Activated T-cell treated with anti-CD3 and anti-CD28 coated beads, Interleukin-2, amount 50 U/mL, for 72 hours (primary cell): ENCODE results near the gene MS4A5. TPM values are rescaled to one million over a fixed set of nuclear protein-coding genes. Genes with fewer than 3 reads are reported as not detected.
A peak's percentile ranks its signal among the peaks of the same experiment; 100 is the strongest.

Experiments
- ATAC-seq, 2 donors: fragments of 150-1000 bp; cut with Tn5 transposase; replicated peaks in 1 of 2; 2 replicates each; pipeline ENCODE4 v1.10.0; 2021; ENCODE audit warnings: moderate library complexity in 2 of 2, mild to moderate bottlenecking in 1 of 2
- DNase-seq, 2 donors: peaks; one replicate each; pipeline ENCODE4 v3.0.0; 2021 to 2022; ENCODE audit warnings: mixed read lengths in 1 of 2
- H3K27ac Mint-ChIP-seq: one replicate; pipeline ENCODE4 v1.8.0; 2022; ENCODE audit warnings: mild to moderate bottlenecking, moderate library complexity, mixed read lengths
- H3K27me3 Mint-ChIP-seq: one replicate; pipeline ENCODE4 v1.8.0; 2022; ENCODE audit warnings: low read depth, mixed read lengths
- H3K36me3 Mint-ChIP-seq, 2 donors: one replicate each; pipeline ENCODE4 v1.8.0; 2022; ENCODE audit warnings: mixed read lengths in 2 of 2, mild to moderate bottlenecking in 1 of 2; ENCODE audit not compliant: insufficient read depth in 2 of 2
- H3K4me1 Mint-ChIP-seq: one replicate; pipeline ENCODE4 v1.8.0; 2022; ENCODE audit warnings: low read depth, mixed read lengths
- H3K4me3 Mint-ChIP-seq, 2 donors: one replicate each; pipeline ENCODE4 v1.8.0; 2022; ENCODE audit warnings: mild to moderate bottlenecking in 2 of 2, mixed read lengths in 2 of 2, moderate library complexity in 2 of 2
- H3K9me3 Mint-ChIP-seq, 2 donors: one replicate each; pipeline ENCODE4 v1.8.0; 2022; ENCODE audit warnings: mixed read lengths in 2 of 2
- total RNA-seq, 2 donors: library from RNA; stranded (reverse); gene quantifications; one replicate each; pipeline ENCODE4 v1.2.3, GENCODE V29; 2022

The MS4A5 gene, protein sequence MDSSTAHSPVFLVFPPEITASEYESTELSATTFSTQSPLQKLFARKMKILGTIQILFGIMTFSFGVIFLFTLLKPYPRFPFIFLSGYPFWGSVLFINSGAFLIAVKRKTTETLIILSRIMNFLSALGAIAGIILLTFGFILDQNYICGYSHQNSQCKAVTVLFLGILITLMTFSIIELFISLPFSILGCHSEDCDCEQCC
- not detected for total RNA-seq

GRCh38 chr11:60429272-60429671, at the start of gene MS4A5:
Gene MS4A5 (plus strand): TSS chr11:60429572. CDS start chr11:60429675, 103 bp downstream.
- peaks cover 6% of the 10 kb centered on the region for H3K27me3 Mint-ChIP-seq
- DNase-seq, result no peak

GRCh38 chr11:60389279-60389910, 40.0 kb upstream of the MS4A5 start:
- no peak for ATAC-seq
- H3K9me3 Mint-ChIP-seq, result no peaks in the 10 kb centered on the region
- no peaks in the 10 kb centered on the region for H3K27me3 Mint-ChIP-seq
- H3K27ac Mint-ChIP-seq, result no peak overlapping the region
- no peaks in the 10 kb centered on the region for H3K4me1 Mint-ChIP-seq
- no peak for DNase-seq
- H3K36me3 Mint-ChIP-seq, result no peaks in the 10 kb centered on the region
- H3K4me3 Mint-ChIP-seq, result no peak overlapping the region

More at GRCh38 chr11:60429272-60429671, at the start of gene MS4A5:
- Mint-ChIP-seq H3K36me3 (no peaks in the 10 kb centered on the region), H3K9me3 (no peaks in the 10 kb centered on the region), H3K4me3 (no peak within 1 kb of the TSS), H3K27ac (no peak within 1 kb of the TSS), H3K4me1 (no peaks in the 10 kb centered on the region)
- ATAC-seq, result no peak

- no peak for DNase-seq
- no peaks in the 10 kb centered on the region for H3K27me3 Mint-ChIP-seq
These were observed 39.0 kb upstream of the MS4A5 start for GRCh38 chr11:60390419-60390818.

DNA sequence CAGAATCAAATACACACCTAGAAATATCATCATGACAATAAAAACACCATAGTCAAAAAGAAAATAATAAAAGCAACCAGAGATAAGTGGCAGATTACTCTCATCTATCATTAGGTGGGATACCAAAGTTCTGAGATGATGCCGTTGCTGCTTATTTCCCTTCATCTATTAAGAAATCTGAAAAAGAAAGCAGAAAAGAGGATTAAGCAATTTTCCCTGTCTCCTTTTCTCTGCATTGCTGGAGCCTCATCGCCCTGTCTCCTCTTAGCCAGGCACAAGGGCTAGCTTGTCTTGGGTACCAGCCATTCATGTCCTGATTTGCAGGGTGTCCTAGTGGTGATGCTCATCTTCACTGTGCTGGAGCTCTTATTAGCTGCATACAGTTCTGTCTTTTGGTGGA, 37.0 kb upstream of the MS4A5 start:
- no peak overlapping the region for H3K4me3 Mint-ChIP-seq
- no peaks in the 10 kb centered on the region for H3K27me3 Mint-ChIP-seq
- H3K36me3 Mint-ChIP-seq, result no peaks in the 10 kb centered on the region
- H3K9me3 Mint-ChIP-seq, result no peaks in the 10 kb centered on the region
- no peak for ATAC-seq
- DNase-seq, result no peak
- no peak overlapping the region for H3K27ac Mint-ChIP-seq
- no peaks in the 10 kb centered on the region for H3K4me1 Mint-ChIP-seq

More at GRCh38 chr11:60390419-60390818, 39.0 kb upstream of the MS4A5 start:
- Mint-ChIP-seq H3K4me1 (no peaks in the 10 kb centered on the region), H3K9me3 (no peaks in the 10 kb centered on the region), H3K36me3 (no peaks in the 10 kb centered on the region), H3K4me3 (no peak overlapping the region), H3K27ac (no peak overlapping the region)
- no peak for ATAC-seq

GRCh38 chr11:60393016-60393415, 36.4 kb upstream of the MS4A5 start:
- DNase-seq, result no peak
- no peaks in the 10 kb centered on the region for H3K36me3 Mint-ChIP-seq
- no peak overlapping the region for H3K27ac Mint-ChIP-seq
- H3K4me1 Mint-ChIP-seq, result no peaks in the 10 kb centered on the region
- H3K9me3 Mint-ChIP-seq, result no peaks in the 10 kb centered on the region
- no peaks in the 10 kb centered on the region for H3K27me3 Mint-ChIP-seq
- H3K4me3 Mint-ChIP-seq, result no peak overlapping the region
- no peak for ATAC-seq

DNA sequence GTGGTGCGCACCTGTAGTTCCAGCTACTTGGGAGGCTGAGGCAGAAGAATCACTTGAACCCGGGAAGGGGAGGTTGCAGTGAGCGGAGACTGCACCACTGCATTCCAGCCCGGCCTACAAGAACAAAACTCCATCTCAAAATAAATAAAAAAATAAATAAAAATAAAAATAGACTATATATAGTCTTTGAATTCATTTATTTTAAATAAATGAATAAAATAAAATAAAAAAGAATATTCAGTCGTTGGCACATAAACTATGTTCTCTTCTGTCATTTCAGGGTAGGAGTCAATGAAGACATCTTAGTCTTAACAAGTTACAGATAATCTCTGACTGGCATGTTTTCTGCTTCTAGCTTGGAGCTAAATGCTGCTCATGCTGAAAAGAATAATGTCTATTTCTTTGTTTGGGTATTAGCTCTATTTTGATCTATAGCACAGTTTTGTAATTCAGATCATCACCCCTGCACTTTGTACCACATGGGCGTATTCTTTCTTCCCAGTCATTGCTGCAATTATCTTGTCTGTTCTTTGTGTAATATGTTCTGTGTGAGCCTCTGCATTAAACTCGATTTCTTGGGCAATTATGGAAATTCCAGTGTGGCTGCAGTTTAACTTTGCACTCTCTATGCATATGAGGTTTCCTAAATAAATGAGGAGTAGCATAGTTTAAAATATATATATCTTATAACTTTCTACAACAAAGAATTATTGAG, 34.5 kb upstream of the MS4A5 start:
- no peaks in the 10 kb centered on the region for H3K9me3 Mint-ChIP-seq
- ATAC-seq, result no peak
- no peak overlapping the region for H3K27ac Mint-ChIP-seq
- H3K4me1 Mint-ChIP-seq, result no peaks in the 10 kb centered on the region
- no peak overlapping the region for H3K4me3 Mint-ChIP-seq
- no peaks in the 10 kb centered on the region for H3K36me3 Mint-ChIP-seq
- DNase-seq, result no peak
- H3K27me3 Mint-ChIP-seq, result peaks cover 6% of the 10 kb centered on the region

DNA sequence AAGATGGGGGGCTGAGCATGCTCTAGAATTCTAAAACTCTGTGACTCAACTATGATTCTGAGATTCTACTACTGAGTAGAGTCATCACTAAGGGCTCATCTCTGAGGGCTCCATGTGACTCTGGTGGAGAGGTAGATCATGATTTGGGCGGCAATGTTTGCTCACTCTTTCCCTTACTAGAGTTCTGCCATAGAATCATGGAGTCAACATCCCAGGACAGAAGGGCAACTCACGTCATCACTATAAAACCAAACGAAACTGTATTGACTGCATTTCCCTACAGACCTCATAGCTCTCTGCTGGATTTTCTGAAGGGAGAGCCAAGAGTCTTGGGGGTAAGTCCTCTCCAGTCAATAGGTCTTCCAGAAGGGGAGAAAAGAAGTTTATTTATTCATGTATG, 33.0 kb upstream of the MS4A5 start, which contains the start of gene MS4A14:
Gene MS4A14, plus strand, starts transcription at position 78 of the 400 bp plus-strand sequence. Its CDS starts 120 bp downstream, at position 198.
- Mint-ChIP-seq H3K27ac (no peak within 1 kb of the TSS), H3K27me3 (peaks cover 14% of the 10 kb centered on the region), H3K4me1 (no peaks in the 10 kb centered on the region), H3K36me3 (no peaks in the 10 kb centered on the region), H3K9me3 (no peaks in the 10 kb centered on the region), H3K4me3 (no peak within 1 kb of the TSS)
- ATAC-seq, result peak in 1 of 2 donors; percentile 57
- no peak for DNase-seq

DNA sequence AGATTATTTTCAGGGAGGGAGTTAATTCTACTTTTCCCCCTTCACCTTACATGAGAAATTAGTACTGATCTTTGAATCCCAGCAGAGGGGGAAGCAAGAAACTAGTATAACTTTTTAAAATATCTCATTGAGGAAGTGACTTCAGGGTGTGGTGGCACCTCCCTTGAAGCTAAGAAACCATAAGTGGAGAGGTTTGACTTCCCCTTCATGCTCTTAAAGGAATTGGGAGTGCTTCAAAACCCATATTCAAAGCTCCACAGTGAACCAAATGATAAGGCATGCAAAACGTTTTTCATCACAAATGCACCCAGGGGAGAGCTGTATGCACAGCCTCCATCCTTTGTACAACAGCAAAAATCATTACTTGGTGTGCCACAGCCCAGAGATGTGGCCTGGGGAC, 32.6 kb upstream of the MS4A5 start:
- DNase-seq (no peak), ATAC-seq (no peak)
- H3K9me3 Mint-ChIP-seq, result no peaks in the 10 kb centered on the region
- H3K4me3 Mint-ChIP-seq, result no peak overlapping the region
- peaks cover 17% of the 10 kb centered on the region for H3K27me3 Mint-ChIP-seq
- no peaks in the 10 kb centered on the region for H3K36me3 Mint-ChIP-seq
- H3K4me1 Mint-ChIP-seq, result no peaks in the 10 kb centered on the region
- no peak overlapping the region for H3K27ac Mint-ChIP-seq

DNA sequence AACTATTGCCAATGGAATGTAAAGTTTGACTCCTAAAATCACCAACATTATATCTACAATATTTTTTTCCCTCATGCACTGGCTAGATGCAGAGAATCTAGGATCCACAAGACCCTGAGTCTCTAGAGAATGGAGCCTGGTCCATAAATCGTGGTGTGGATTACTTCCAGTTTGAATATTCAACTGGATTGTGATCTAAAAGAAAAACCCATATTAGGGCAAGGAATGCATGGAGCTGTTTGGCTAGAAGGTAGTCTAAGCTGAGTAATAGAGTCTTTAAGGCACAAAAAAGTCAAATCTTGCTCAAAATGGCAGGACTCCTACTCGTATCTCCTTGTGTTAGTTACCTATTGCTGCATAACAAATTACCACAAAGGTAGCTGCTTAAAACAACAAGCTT, 9.4 kb upstream of the MS4A5 start:
- peaks cover 4 to 7% of the 10 kb centered on the region in 2 donors for H3K9me3 Mint-ChIP-seq
- no peak overlapping the region for H3K4me3 Mint-ChIP-seq
- H3K4me1 Mint-ChIP-seq, result no peaks in the 10 kb centered on the region
- ATAC-seq (no peak), DNase-seq (no peak)
- H3K27me3 Mint-ChIP-seq, result peaks cover 41% of the 10 kb centered on the region
- no peaks in the 10 kb centered on the region for H3K36me3 Mint-ChIP-seq
- no peak overlapping the region for H3K27ac Mint-ChIP-seq

- Mint-ChIP-seq H3K4me3 (no peak overlapping the region), H3K27me3 (peaks cover 15% of the 10 kb centered on the region), H3K36me3 (no peaks in the 10 kb centered on the region), H3K27ac (no peak overlapping the region), H3K9me3 (peaks cover 3 to 4% of the 10 kb centered on the region in 2 donors), H3K4me1 (no peaks in the 10 kb centered on the region)
- DNase-seq, result no peak
- ATAC-seq, result no peak
These were observed 6.8 kb upstream of the MS4A5 start for GRCh38 chr11:60422609-60423008.

DNA sequence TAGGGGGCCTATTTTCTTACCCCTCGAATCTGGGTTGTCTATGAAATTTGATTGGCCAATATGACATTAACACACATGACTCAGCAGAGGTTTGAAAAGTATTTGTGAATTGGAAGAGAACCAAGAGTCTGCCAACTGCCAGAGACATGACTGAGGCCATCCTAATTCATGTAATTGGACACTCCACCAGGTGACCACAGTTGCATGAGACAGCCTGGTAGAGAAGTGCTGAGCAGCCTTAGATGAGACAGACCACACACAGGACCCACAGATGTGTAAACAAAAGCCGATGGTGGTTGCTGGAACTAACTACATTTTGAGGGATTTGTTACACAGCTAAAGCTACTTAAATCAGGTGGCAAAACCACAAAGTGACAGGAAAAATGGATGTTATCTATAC, 855 bp upstream of the MS4A5 start:
- Mint-ChIP-seq H3K4me3 (no peak overlapping the region), H3K9me3 (no peaks in the 10 kb centered on the region), H3K36me3 (no peaks in the 10 kb centered on the region), H3K4me1 (no peaks in the 10 kb centered on the region), H3K27ac (no peak overlapping the region), H3K27me3 (peaks cover 6% of the 10 kb centered on the region)
- peak in 1 of 2 donors; percentile 30 for ATAC-seq
- DNase-seq, result no peak

DNA sequence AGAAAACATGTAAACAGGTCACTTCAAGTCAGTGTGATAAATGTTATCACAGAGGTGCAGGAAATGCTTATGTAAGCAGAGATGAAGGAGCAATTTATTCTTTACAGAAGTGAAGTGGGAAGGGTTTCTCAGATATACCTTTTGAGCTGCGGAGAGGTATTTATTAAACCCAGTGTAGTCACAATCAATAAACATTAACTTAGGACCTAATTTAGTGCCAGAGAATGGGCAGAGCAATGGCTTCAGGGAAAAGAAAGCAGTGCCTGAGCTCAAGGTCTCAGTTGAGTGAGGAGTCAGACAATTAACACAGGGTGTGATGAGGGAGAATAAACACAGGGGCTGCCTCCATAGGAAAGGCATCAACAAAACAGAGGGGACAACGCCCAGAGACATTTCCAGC, 1.9 kb downstream of the MS4A5 start:
- H3K4me3 Mint-ChIP-seq, result no peak overlapping the region
- no peaks in the 10 kb centered on the region for H3K36me3 Mint-ChIP-seq
- H3K27me3 Mint-ChIP-seq, result peaks cover 6% of the 10 kb centered on the region
- no peaks in the 10 kb centered on the region for H3K9me3 Mint-ChIP-seq
- no peak overlapping the region for H3K27ac Mint-ChIP-seq
- DNase-seq, result no peak
- no peaks in the 10 kb centered on the region for H3K4me1 Mint-ChIP-seq
- no peak for ATAC-seq

- Mint-ChIP-seq H3K9me3 (no peaks in the 10 kb centered on the region), H3K27me3 (peaks cover 6% of the 10 kb centered on the region)
- no peak for ATAC-seq
These were observed 4.0 kb downstream of the MS4A5 start for GRCh38 chr11:60433401-60433800.

More at GRCh38 chr11:60433401-60433800, 4.0 kb downstream of the MS4A5 start:
- no peak for DNase-seq
- Mint-ChIP-seq H3K4me3 (no peak overlapping the region), H3K36me3 (no peaks in the 10 kb centered on the region), H3K4me1 (no peaks in the 10 kb centered on the region), H3K27ac (no peak overlapping the region)
